B cell (primary cell): ENCODE measurements around the gene RNF44. TPM values are rescaled to one million over a fixed set of nuclear protein-coding genes. Genes with fewer than 3 reads are reported as not detected.
A peak's percentile ranks its signal among the peaks of the same experiment; 100 is the strongest.

Experiments used
- ATAC-seq: fragments of 200-7000 bp; cut with Tn5 transposase; one replicate; pipeline ENCODE4 v1.10.0; 2021; ENCODE audit warnings: low read depth, mild to moderate bottlenecking, moderate number of reproducible peaks, moderate library complexity
- CTCF ChIA-PET: fragments of 350-600 bp; sonication (Branson Sonifier 250); formaldehyde crosslinking; loops from one replicate; lab custom pipeline; 2021; ENCODE audit warnings: antibody characterized with exemption, inconsistent platforms; lab: Charles Lee
- POLR2A ChIA-PET: fragments of 350-600 bp; sonication (Branson Sonifier 250); formaldehyde crosslinking; loops from one replicate; lab custom pipeline; 2021; ENCODE audit warnings: antibody characterized with exemption; lab: Charles Lee
- DNase-seq: peaks from one replicate; pipeline ENCODE4 v3.0.0; 2013
- H2AFZ ChIP-seq: 2 replicates; pipeline ENCODE4 v1.6.1; 2012; ENCODE audit warnings: mild to moderate bottlenecking, low read depth, low read length; ENCODE audit not compliant: insufficient read depth, poor library complexity, severe bottlenecking
- H3K27ac ChIP-seq, 2 donors: 1 replicate in 1 of 2; 2 replicates in 1 of 2; pipeline ENCODE4 v1.5.1; 2012 to 2013; ENCODE audit warnings: low read length in 2 of 2, mild to moderate bottlenecking in 2 of 2, moderate library complexity in 1 of 2
- H3K27me3 ChIP-seq, 4 experiments: fragments of 200-600 bp in 1 of 4; sonication (generic) in 1 of 4; replicated peaks in 1 of 4; 1 replicate in 2 of 4; 2 replicates in 2 of 4; pipeline versions ENCODE4 v1.6.1 to v1.7.0; 2013 to 2016; ENCODE audit warnings: low read length in 3 of 4, mild to moderate bottlenecking in 2 of 4, mixed read lengths in 1 of 4, moderate library complexity in 1 of 4; ENCODE audit not compliant: insufficient read depth in 4 of 4, control insufficient read depth in 3 of 4; ENCODE audit errors: control extremely low read depth in 1 of 4
- H3K36me3 ChIP-seq, 2 experiments: replicated peaks in 1 of 2; 1 replicate in 1 of 2; 2 replicates in 1 of 2; pipeline versions ENCODE4 v1.6.1 to v1.7.1; 2013; ENCODE audit warnings: low read length in 1 of 2; ENCODE audit not compliant: insufficient read depth in 2 of 2, control insufficient read depth in 1 of 2; ENCODE audit errors: control extremely low read depth in 1 of 2, extremely low read depth in 1 of 2
- H3K4me1 ChIP-seq, 2 donors: fragments of 200-600 bp in 1 of 2; sonication (generic) in 1 of 2; 1 replicate in 1 of 2; 2 replicates in 1 of 2; pipeline versions ENCODE4 v1.5.1 to v1.6.1; 2013 to 2017; ENCODE audit warnings: low read length in 2 of 2; ENCODE audit not compliant: control insufficient read depth in 2 of 2, insufficient read depth in 2 of 2
- H3K4me2 ChIP-seq: replicated peaks from 2 replicates; pipeline ENCODE3; 2012; ENCODE audit warnings: mild to moderate bottlenecking, low read depth, low read length; ENCODE audit not compliant: poor library complexity, severe bottlenecking
- H3K4me3 ChIP-seq, 5 experiments: fragments of 200-600 bp in 1 of 5; sonication (generic) in 1 of 5; 1 replicate in 3 of 5; 2 replicates in 2 of 5; pipeline versions ENCODE4 v1.5.1 to v1.7.0; 2011 to 2016; ENCODE audit warnings: low read length in 4 of 5, mild to moderate bottlenecking in 4 of 5, low read depth in 2 of 5, control low read depth in 1 of 5, moderate library complexity in 1 of 5; ENCODE audit not compliant: insufficient read depth in 1 of 5; ENCODE audit errors: control extremely low read depth in 1 of 5, extremely low read depth in 1 of 5
- H3K79me2 ChIP-seq: fragments of 200-600 bp; sonication (generic); one replicate; pipeline ENCODE4 v1.6.0; 2016; ENCODE audit warnings: low read length; ENCODE audit not compliant: control insufficient read depth, insufficient read depth
- H3K9ac ChIP-seq: fragments of 200-600 bp; sonication (generic); 2 replicates; pipeline ENCODE4 v1.6.1; 2017; ENCODE audit warnings: mild to moderate bottlenecking, low read length, moderate library complexity
- H3K9me3 ChIP-seq, 3 donors: one replicate each; pipeline versions ENCODE4 v1.6.1 to v1.7.1; 2013; ENCODE audit warnings: low read length in 2 of 3; ENCODE audit not compliant: control insufficient read depth in 2 of 3, insufficient read depth in 1 of 3; ENCODE audit errors: control extremely low read depth in 1 of 3
- H4K20me1 ChIP-seq: 2 replicates; pipeline ENCODE4 v1.6.0; 2012; ENCODE audit warnings: mild to moderate bottlenecking, low read length; ENCODE audit not compliant: insufficient read depth, control insufficient read depth, poor library complexity, severe bottlenecking
- H3K27ac Mint-ChIP-seq: one replicate; pipeline ENCODE4 v1.8.0; 2021; ENCODE audit warnings: mixed read lengths
- H3K27me3 Mint-ChIP-seq: one replicate; pipeline ENCODE4 v1.8.0; 2021; ENCODE audit warnings: mixed read lengths
- H3K4me1 Mint-ChIP-seq: one replicate; pipeline ENCODE4 v1.8.0; 2021; ENCODE audit warnings: mixed read lengths
- H3K4me3 Mint-ChIP-seq: one replicate; pipeline ENCODE4 v1.8.0; 2021; ENCODE audit warnings: mixed read lengths
- H3K9me3 Mint-ChIP-seq: one replicate; pipeline ENCODE4 v1.8.0; 2022; ENCODE audit warnings: mixed read lengths; ENCODE audit not compliant: insufficient read depth
- CTCF ChIP-seq: fragments of 200-600 bp; IDR thresholded peaks from one replicate; pipeline ENCODE4 v1.8.0; 2022; ENCODE audit warnings: antibody characterized with exemption, mild to moderate bottlenecking
- EZH2 ChIP-seq: IDR thresholded peaks from 2 replicates; pipeline ENCODE4 v1.6.1; 2012; ENCODE audit warnings: borderline replicate concordance, low read depth, mild to moderate bottlenecking, moderate library complexity, low read length; ENCODE audit not compliant: insufficient read depth, poor library complexity, severe bottlenecking
- WGBS: methylation state at CpG from one replicate; pipeline ENCODE4 v1.1.5; 2013; ENCODE audit warnings: missing lambda C conversion rate; ENCODE audit not compliant: insufficient coverage; 5-methylcytosine and 5-hydroxymethylcytosine counted together
- intact Hi-C: fragments of 100-400 bp; cut with micrococcal nuclease; formaldehyde crosslinking; loops from one replicate; pipeline ENCODE4 v1.10.0; 2022
- polyA plus RNA-seq: library from polyadenylated mRNA; depleted of rRNA; stranded (reverse); fragments of >200 nt; gene quantifications from 2 replicates; pipeline ENCODE4 v1.2.3, GENCODE V29; 2012
- total RNA-seq, 2 donors: library from RNA; stranded (reverse); fragments of 120-200 nt in 1 of 2; gene quantifications; 1 replicate in 1 of 2; 2 replicates in 1 of 2; pipeline versions ENCODE4 v1.2.3 to v1.2.4, GENCODE V29; 2013 to 2022

The RNF44 gene
- total and polyA plus RNA-seq, 2 donors (not counting 1 experiment from before 2014, with no cell fraction given), result 220 to 262 TPM

GRCh38 chr5:176536132-176536901 lies 885 bp downstream of the RNF44 start:
- H3K4me1 ChIP-seq, result peaks cover 55 to 60% of the 10 kb centered on the region in 2 donors
- H3K9ac ChIP-seq, result peak overlapping the region; percentile 98
- H3K27me3 Mint-ChIP-seq, result no peaks in the 10 kb centered on the region
- H3K9me3 ChIP-seq, result peaks cover 0 to 4% (median 0%) of the 10 kb centered on the region in 3 donors
- H2AFZ ChIP-seq, result peak overlapping the region; percentile 77
- H3K79me2 ChIP-seq, result peaks cover 64% of the 10 kb centered on the region
- no peaks in the 10 kb centered on the region for H3K27me3 ChIP-seq
- under 1% methylated on average over 31 of the region's 43 CpGs for WGBS
- H3K36me3 ChIP-seq, result peaks cover 0 to 34% of the 10 kb centered on the region in 2 experiments
- H3K4me3 Mint-ChIP-seq, result peak overlapping the region; percentile 99
- peak overlapping the region; percentile 84 to 100 (median 94) for H3K4me3 ChIP-seq
- H4K20me1 ChIP-seq, result peaks cover 57% of the 10 kb centered on the region
- peaks cover 60% of the 10 kb centered on the region for H3K4me1 Mint-ChIP-seq
- H3K4me2 ChIP-seq, result peak overlapping the region; percentile 92
- H3K27ac Mint-ChIP-seq, result peak overlapping the region; percentile 100
- intact Hi-C loops, result no loop called here
- DNase-seq (peak; percentile 86), ATAC-seq (peak; percentile 26)
- TF ChIP-seq CTCF, result no peak
- TF ChIP-seq EZH2, result no peak
- ChIA-PET CTCF (interaction anchor here (1.0 to 5.3 kb wide), 7 partner anchors 7 to 124 kb away, joined by 3 to 33 read pairs (median 4); partner anchors contain the start of genes CLTB, FAF2 and TSPAN17), POLR2A (interaction anchor here (0.6 to 4.1 kb wide), 21 partner anchors 8 to 978 kb away, joined by 3 to 30 read pairs (median 3); partner anchors contain the start of genes CDHR2, EIF4E1B, FAF2 and HIGD2A)
- H3K27ac ChIP-seq, result peak overlapping the region; percentile 93 to 99
- no peaks in the 10 kb centered on the region for H3K9me3 Mint-ChIP-seq
